CD1c-positive myeloid dendritic cell (primary cell): ENCODE data around the gene OR51B6.
"Not testable (repeated sequence)": the region's sequence is repeated elsewhere in the genome, so short reads cannot be mapped to it uniquely, and the experiment has no call there.

Experiments used
- DNase-seq: peaks from one replicate; pipeline ENCODE4 v3.0.0-alpha.2; 2016; ENCODE audit errors: extremely low spot score

Gene OR51B6

GRCh38 chr11:5351208-5351607 lies at the start of gene OR51B6:
Gene OR51B6 (plus strand): TSS chr11:5351508. CDS start chr11:5351508, 0 bp downstream.
- no peak for DNase-seq

GRCh38 chr11:5301846-5302245 lies 49.5 kb upstream of the OR51B6 start, which contains the start of gene OR51B4:
Gene OR51B4 (minus strand): TSS chr11:5301946. CDS start chr11:5301946, 0 bp downstream.
- no peak for DNase-seq

GRCh38 chr11:5303626-5304025 lies 47.7 kb upstream of the OR51B6 start:
- DNase-seq, result no peak

- DNase-seq, result no peak
These were observed 47.3 kb upstream of the OR51B6 start for GRCh38 chr11:5304046-5304445.

- no peak for DNase-seq
These were observed 43.9 kb upstream of the OR51B6 start for GRCh38 chr11:5307256-5308019.

- no peak for DNase-seq
These were observed 40.9 kb upstream of the OR51B6 start for GRCh38 chr11:5310423-5310822.

GRCh38 chr11:5313326-5314023 lies 37.8 kb upstream of the OR51B6 start:
- DNase-seq, result not testable (repeated sequence)

GRCh38 chr11:5317292-5317691 lies 34.0 kb upstream of the OR51B6 start:
- no peak for DNase-seq

- no peak for DNase-seq
These were observed 27.1 kb upstream of the OR51B6 start, which contains the start of gene OR51B2 for GRCh38 chr11:5324197-5324596. Gene OR51B2 (minus strand): TSS chr11:5324297. CDS start chr11:5324297, 0 bp downstream.

- no peak for DNase-seq
These were observed 16.1 kb upstream of the OR51B6 start for GRCh38 chr11:5335170-5335569.

- no peak for DNase-seq
These were observed 15.0 kb upstream of the OR51B6 start for GRCh38 chr11:5336331-5336730.

GRCh38 chr11:5337253-5337652 lies 14.1 kb upstream of the OR51B6 start:
- not testable (repeated sequence) for DNase-seq

GRCh38 chr11:5339771-5340322 lies 11.5 kb upstream of the OR51B6 start:
- DNase-seq, result no peak

- no peak for DNase-seq
These were observed 7.6 kb upstream of the OR51B6 start, which contains the start of gene OR51B5 for GRCh38 chr11:5343474-5344335. Gene OR51B5 (minus strand): TSS chr11:5343524. CDS start chr11:5343524, 0 bp downstream.

- DNase-seq, result no peak
These were observed 5.5 kb upstream of the OR51B6 start for GRCh38 chr11:5345831-5346230.

GRCh38 chr11:5348551-5349194 lies 2.6 kb upstream of the OR51B6 start:
- no peak for DNase-seq

- no peak for DNase-seq
These were observed 1.8 kb upstream of the OR51B6 start for GRCh38 chr11:5349550-5349949.

GRCh38 chr11:5356031-5356430 lies 4.7 kb downstream of the OR51B6 start:
- DNase-seq, result not testable (repeated sequence)

GRCh38 chr11:5362017-5362625 lies 10.8 kb downstream of the OR51B6 start:
- DNase-seq, result no peak

- no peak for DNase-seq
These were observed 12.4 kb downstream of the OR51B6 start for GRCh38 chr11:5363679-5364078.

GRCh38 chr11:5364214-5364613 lies 12.9 kb downstream of the OR51B6 start:
- no peak for DNase-seq
